Thyroid gland (tissue), 4 donors: ENCODE data around the gene LAD1.

ENCODE experiments used
- POLR2A ChIP-seq, 2 donors: fragments of 450-650 bp; IDR thresholded peaks; one replicate each; pipeline ENCODE4 v1.6.1; 2017; ENCODE audit warnings: antibody characterized with exemption in 2 of 2, mild to moderate bottlenecking in 2 of 2, moderate library complexity in 1 of 2
- TF ChIP-seq, protein P1 (sequence below), 6 experiments: fragments of 200-600 bp in 3 of 6; fragments of 450-650 bp in 3 of 6; sonication (generic) in 3 of 6; IDR thresholded peaks; one replicate each; pipeline ENCODE4 v1.5.1; 2016 to 2019; ENCODE audit warnings: antibody characterized with exemption in 6 of 6, mild to moderate bottlenecking in 2 of 6, inconsistent platforms in 1 of 6, moderate library complexity in 1 of 6

- TF ChIP-seq POLR2A (IDR thresholded peaks at IDR 0.05) = no peak
- TF ChIP-seq, protein P1, sequence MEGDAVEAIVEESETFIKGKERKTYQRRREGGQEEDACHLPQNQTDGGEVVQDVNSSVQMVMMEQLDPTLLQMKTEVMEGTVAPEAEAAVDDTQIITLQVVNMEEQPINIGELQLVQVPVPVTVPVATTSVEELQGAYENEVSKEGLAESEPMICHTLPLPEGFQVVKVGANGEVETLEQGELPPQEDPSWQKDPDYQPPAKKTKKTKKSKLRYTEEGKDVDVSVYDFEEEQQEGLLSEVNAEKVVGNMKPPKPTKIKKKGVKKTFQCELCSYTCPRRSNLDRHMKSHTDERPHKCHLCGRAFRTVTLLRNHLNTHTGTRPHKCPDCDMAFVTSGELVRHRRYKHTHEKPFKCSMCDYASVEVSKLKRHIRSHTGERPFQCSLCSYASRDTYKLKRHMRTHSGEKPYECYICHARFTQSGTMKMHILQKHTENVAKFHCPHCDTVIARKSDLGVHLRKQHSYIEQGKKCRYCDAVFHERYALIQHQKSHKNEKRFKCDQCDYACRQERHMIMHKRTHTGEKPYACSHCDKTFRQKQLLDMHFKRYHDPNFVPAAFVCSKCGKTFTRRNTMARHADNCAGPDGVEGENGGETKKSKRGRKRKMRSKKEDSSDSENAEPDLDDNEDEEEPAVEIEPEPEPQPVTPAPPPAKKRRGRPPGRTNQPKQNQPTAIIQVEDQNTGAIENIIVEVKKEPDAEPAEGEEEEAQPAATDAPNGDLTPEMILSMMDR (IDR thresholded peaks at IDR 0.05) = no peak
These were observed 51.5 kb downstream of the LAD1 start for GRCh38 chr1:201347498-201348210.
